ENCODE measurements around the gene SMG7. TPM values are rescaled to one million over a fixed set of nuclear protein-coding genes. Genes with fewer than 3 reads are reported as not detected.

SMG7 gene
- total RNA-seq, 3 donors from 2014 or later = 69.0 to 74.3 (median 70.3) TPM

GRCh38 chr1:183590244-183591191, 118.2 kb downstream of the SMG7 start, which contains the start of gene NCF2:
Gene NCF2, minus strand, starts transcription at chr1:183590459. Its CDS starts 130 bp downstream, at chr1:183590329.
- no peak for DNase-seq
- H3K4me3 Mint-ChIP-seq = peak within 1 kb of the TSS; percentile 14
- H3K36me3 Mint-ChIP-seq (ENCODE audit: insufficient read depth) = no peaks in the 10 kb centered on the region
- H3K4me1 Mint-ChIP-seq (ENCODE audit: low read depth) = peaks cover 32% of the 10 kb centered on the region
- H3K27me3 Mint-ChIP-seq (ENCODE audit: low read depth) = no peaks in the 10 kb centered on the region
- ATAC-seq = peak; percentile 85
- no peaks in the 10 kb centered on the region for H3K9me3 Mint-ChIP-seq

- no peaks in the 10 kb centered on the region for H3K27me3 Mint-ChIP-seq (ENCODE audit: low read depth)
These were observed 120.4 kb downstream of the SMG7 start for GRCh38 chr1:183592733-183593132.

GRCh38 chr1:183593356-183593755, 121.1 kb downstream of the SMG7 start:
- Mint-ChIP-seq H3K9me3 (no peaks in the 10 kb centered on the region), H3K36me3 (ENCODE audit: insufficient read depth) (no peaks in the 10 kb centered on the region), H3K27me3 (ENCODE audit: low read depth) (no peaks in the 10 kb centered on the region), H3K4me3 (no peak overlapping the region), H3K4me1 (ENCODE audit: low read depth) (peaks cover 29% of the 10 kb centered on the region)
- DNase-seq (no peak), ATAC-seq (no peak)

More at GRCh38 chr1:183592733-183593132, 120.4 kb downstream of the SMG7 start:
- Mint-ChIP-seq H3K9me3 (no peaks in the 10 kb centered on the region), H3K4me3 (no peak overlapping the region), H3K36me3 (ENCODE audit: insufficient read depth) (no peaks in the 10 kb centered on the region), H3K4me1 (ENCODE audit: low read depth) (peaks cover 32% of the 10 kb centered on the region)
- DNase-seq = no peak
- ATAC-seq = no peak

DNA sequence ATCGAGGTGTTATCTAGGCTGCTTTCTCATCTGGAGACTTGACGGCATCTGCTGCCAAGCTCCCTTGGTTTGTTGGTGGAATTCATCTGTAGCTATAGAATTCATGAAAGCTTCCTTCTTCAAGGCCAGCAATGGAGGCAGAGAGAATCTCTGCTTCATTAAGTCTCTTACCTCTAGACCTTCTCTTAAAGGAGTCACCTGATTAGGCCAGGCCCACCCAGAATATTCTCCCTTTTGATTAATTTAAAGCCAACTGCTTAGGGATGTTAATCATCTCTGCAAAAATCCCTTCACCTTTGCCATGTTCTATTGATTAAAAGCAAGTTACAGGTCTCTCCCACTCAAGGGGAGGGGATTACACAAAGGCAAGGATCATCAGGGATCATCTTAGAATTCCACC, 123.2 kb downstream of the SMG7 start:
- Mint-ChIP-seq H3K36me3 (ENCODE audit: insufficient read depth) (no peaks in the 10 kb centered on the region), H3K4me1 (ENCODE audit: low read depth) (peaks cover 10% of the 10 kb centered on the region), H3K9me3 (no peaks in the 10 kb centered on the region), H3K27me3 (ENCODE audit: low read depth) (no peaks in the 10 kb centered on the region), H3K4me3 (no peak overlapping the region)
- DNase-seq (no peak), ATAC-seq (no peak)

DNA sequence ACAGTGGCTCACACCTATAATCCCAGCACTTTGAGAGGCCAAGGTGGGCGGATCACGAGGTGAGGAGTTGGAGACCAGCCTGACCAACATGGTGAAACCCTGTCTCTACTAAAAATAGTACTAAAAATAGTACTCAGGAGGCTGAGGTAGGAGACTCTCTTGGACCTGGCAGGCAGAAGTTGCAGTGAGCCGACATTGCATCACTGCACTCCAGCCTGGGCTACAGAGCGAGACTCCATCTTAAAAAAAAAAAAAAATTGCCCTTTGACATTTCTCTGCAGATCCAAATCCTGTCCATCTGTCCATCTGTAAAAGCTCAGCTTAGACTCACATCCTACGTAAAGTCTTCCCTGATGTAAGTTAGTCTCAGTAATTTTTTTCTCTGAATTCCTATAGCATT, 124.2 kb downstream of the SMG7 start:
- Mint-ChIP-seq H3K4me1 (ENCODE audit: low read depth) (peaks cover 7% of the 10 kb centered on the region), H3K27me3 (ENCODE audit: low read depth) (no peaks in the 10 kb centered on the region), H3K9me3 (no peaks in the 10 kb centered on the region), H3K4me3 (no peak overlapping the region), H3K36me3 (ENCODE audit: insufficient read depth) (no peaks in the 10 kb centered on the region)
- DNase-seq (no peak), ATAC-seq (no peak)

DNA sequence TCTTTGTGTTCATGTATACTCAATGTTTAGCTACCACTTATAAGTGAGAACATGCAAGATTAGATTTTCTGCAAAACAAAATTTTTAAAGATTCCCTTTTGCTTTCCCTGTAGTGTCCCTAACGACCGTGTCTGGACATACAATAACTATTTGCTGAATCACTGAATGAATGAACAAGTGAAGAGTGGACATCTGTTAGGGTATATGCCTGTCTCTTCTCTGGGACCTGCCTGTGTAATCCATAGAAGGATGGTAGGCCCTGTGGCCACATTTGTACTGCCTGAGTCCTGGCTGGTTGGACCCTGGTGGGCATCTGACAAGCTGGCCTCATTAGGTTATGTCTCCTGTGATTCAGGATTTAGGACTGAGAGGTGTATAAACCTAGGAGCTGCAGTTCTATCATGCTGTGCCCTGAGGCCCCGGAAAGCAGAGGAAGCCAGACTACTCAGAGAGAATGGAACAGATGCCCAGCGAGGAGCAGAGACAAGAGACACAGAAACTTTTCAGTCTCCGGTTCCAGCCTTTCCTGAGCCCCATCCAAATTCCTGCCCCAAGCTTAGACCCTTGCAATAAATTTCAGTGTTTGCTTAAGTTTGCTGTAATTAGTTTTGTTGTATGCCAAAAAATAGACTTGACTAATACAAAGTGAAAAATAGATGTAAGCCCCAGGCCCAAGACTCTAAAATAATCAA, 125.5 kb downstream of the SMG7 start:
- peaks cover 7% of the 10 kb centered on the region for H3K4me1 Mint-ChIP-seq (ENCODE audit: low read depth)
- no peaks in the 10 kb centered on the region for H3K27me3 Mint-ChIP-seq (ENCODE audit: low read depth)
- DNase-seq (no peak), ATAC-seq (no peak)
- H3K4me3 Mint-ChIP-seq = no peak overlapping the region
- no peaks in the 10 kb centered on the region for H3K36me3 Mint-ChIP-seq (ENCODE audit: insufficient read depth)
- no peaks in the 10 kb centered on the region for H3K9me3 Mint-ChIP-seq

DNA sequence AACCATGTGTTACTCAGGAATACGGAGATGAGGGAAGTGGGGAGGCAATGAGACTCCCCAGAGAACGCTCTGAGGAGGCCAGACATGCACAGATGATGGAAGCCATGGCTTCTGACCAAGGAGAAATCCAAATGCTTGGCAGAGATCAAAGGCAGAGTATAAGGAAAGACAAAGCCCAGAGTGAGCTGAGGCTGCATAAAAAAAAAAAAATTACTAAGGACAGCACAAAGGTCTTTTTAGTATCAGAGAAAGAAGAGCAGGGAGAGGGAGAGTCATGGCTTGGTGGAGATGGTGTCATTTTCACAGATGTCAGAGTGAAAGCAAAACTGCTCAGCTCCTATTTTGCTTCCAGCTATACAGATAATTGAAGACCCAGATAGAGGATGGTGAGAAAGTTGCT, 126.1 kb downstream of the SMG7 start:
- DNase-seq (no peak), ATAC-seq (peak in 1 of 2 donors; percentile 52)
- Mint-ChIP-seq H3K4me3 (no peak overlapping the region), H3K9me3 (no peaks in the 10 kb centered on the region), H3K4me1 (ENCODE audit: low read depth) (peaks cover 3% of the 10 kb centered on the region), H3K27me3 (ENCODE audit: low read depth) (no peaks in the 10 kb centered on the region), H3K36me3 (ENCODE audit: insufficient read depth) (no peaks in the 10 kb centered on the region)

- Mint-ChIP-seq H3K9me3 (no peaks in the 10 kb centered on the region), H3K4me1 (ENCODE audit: low read depth) (no peaks in the 10 kb centered on the region), H3K27me3 (ENCODE audit: low read depth) (no peaks in the 10 kb centered on the region), H3K4me3 (no peak overlapping the region), H3K36me3 (ENCODE audit: insufficient read depth) (no peaks in the 10 kb centered on the region)
- ATAC-seq (no peak), DNase-seq (no peak)
These were observed 127.8 kb downstream of the SMG7 start for GRCh38 chr1:183600136-183600535.

DNA sequence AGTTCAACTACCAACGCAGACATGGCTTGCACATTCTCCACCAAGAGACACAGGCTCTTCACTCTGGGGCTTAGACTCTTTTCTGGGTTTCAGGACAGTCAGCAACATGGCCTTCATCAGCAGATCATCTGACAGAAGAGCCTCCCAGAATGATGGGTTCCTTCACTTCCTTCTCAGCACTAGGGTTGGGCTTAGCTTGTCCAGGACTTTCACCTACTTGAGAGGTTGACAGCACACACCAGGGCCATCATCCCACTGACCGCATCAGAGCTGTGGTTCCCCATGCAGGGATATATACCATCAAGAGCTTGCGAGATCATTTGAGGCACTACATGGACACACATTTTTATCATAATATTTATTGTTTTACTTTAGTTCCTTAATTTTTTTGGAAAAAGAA, 128.3 kb downstream of the SMG7 start:
- ATAC-seq = no peak
- H3K4me3 Mint-ChIP-seq = no peak overlapping the region
- H3K36me3 Mint-ChIP-seq (ENCODE audit: insufficient read depth) = no peaks in the 10 kb centered on the region
- no peak for DNase-seq
- H3K9me3 Mint-ChIP-seq = no peaks in the 10 kb centered on the region
- no peaks in the 10 kb centered on the region for H3K4me1 Mint-ChIP-seq (ENCODE audit: low read depth)
- H3K27me3 Mint-ChIP-seq (ENCODE audit: low read depth) = no peaks in the 10 kb centered on the region

DNA sequence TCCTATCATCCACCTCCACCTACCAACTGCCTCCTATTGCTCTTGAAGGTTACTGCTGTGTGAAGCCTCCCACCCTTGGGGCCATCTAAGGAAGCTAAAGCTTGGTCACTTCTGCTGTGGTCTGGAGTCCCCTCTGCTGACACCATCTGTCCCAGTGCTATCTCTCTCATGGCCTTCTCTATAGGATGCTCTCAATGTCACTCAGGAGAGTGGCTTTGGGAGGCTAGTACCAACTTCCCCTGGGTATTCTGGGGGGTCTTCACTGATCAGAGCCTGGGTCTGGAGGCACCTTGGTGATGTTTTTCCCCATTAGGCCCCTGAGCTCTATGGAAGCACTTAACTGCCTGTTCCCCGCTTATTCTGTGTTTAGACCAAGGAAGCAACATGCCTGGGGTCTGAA, 130.2 kb downstream of the SMG7 start:
- no peak for DNase-seq
- Mint-ChIP-seq H3K4me3 (no peak overlapping the region), H3K9me3 (no peaks in the 10 kb centered on the region), H3K4me1 (ENCODE audit: low read depth) (no peaks in the 10 kb centered on the region), H3K36me3 (ENCODE audit: insufficient read depth) (no peaks in the 10 kb centered on the region), H3K27me3 (ENCODE audit: low read depth) (no peaks in the 10 kb centered on the region)
- no peak for ATAC-seq

Other genes starting within 250 kb of the SMG7 start
- gene NMNAT2, start 54.1 kb upstream of the SMG7 start, total RNA-seq = not detected
- 1 to 10 TPM in 1 of 3 donors, under 1 TPM in 2; 0.66 to 1.9 (median 0.89) TPM for gene NCF2, start 118.0 kb downstream of the SMG7 start, total RNA-seq
- 100 to 1,000 TPM in 2 of 3 donors, 10 to 100 TPM in 1; 98.1 to 107 (median 100) TPM for gene ARPC5, start 163.3 kb downstream of the SMG7 start, total RNA-seq
- gene APOBEC4, start 180.8 kb downstream of the SMG7 start, total RNA-seq = not detected